Trophoblast cell (in vitro differentiated cells and primary cell): ENCODE results near the gene RTP4.
"Not testable (repeated sequence)": the region's sequence is repeated elsewhere in the genome, so short reads cannot be mapped to it uniquely, and the experiment has no call there.

Source experiments
- DNase-seq, 2 donors: peaks; one replicate each; pipeline ENCODE4 v3.0.0-alpha.2; 2016
- H2AFZ ChIP-seq: 2 replicates; pipeline ENCODE4 v1.6.1; 2013; ENCODE audit warnings: low read length, moderate library complexity, mild to moderate bottlenecking; ENCODE audit not compliant: insufficient read depth, poor library complexity
- H2AK5ac ChIP-seq: 2 replicates; pipeline ENCODE4 v1.6.1; 2013; ENCODE audit warnings: mild to moderate bottlenecking, low read length
- H2BK120ac ChIP-seq: 2 replicates; pipeline ENCODE4 v1.6.1; 2013; ENCODE audit warnings: low read length, mild to moderate bottlenecking, moderate library complexity; ENCODE audit not compliant: insufficient read depth, poor library complexity
- H2BK12ac ChIP-seq: 2 replicates; pipeline ENCODE4 v1.6.1; 2013; ENCODE audit warnings: mild to moderate bottlenecking, low read length, moderate library complexity
- H2BK5ac ChIP-seq: 2 replicates; pipeline ENCODE4 v1.6.1; 2013; ENCODE audit warnings: low read length, low read depth, moderate library complexity, mild to moderate bottlenecking; ENCODE audit not compliant: poor library complexity
- H3K14ac ChIP-seq: 2 replicates; pipeline ENCODE4 v1.6.1; 2013; ENCODE audit warnings: mild to moderate bottlenecking, low read length
- H3K18ac ChIP-seq: 2 replicates; pipeline ENCODE4 v1.6.1; 2013; ENCODE audit warnings: mild to moderate bottlenecking, low read length
- H3K23ac ChIP-seq: 2 replicates; pipeline ENCODE4 v1.6.1; 2013; ENCODE audit warnings: low read length
- H3K27ac ChIP-seq: 2 replicates; pipeline ENCODE4 v1.5.1; 2013; ENCODE audit warnings: low read depth, mild to moderate bottlenecking, inconsistent platforms, low read length, moderate library complexity
- H3K27me3 ChIP-seq: 2 replicates; pipeline ENCODE4 v1.6.1; 2013; ENCODE audit warnings: inconsistent platforms, mild to moderate bottlenecking, low read length, moderate library complexity; ENCODE audit not compliant: insufficient read depth
- H3K36me3 ChIP-seq, 2 experiments: 1 replicate in 1 of 2; 2 replicates in 1 of 2; pipeline ENCODE4 v1.6.1; 2013; ENCODE audit warnings: low read length in 2 of 2, mild to moderate bottlenecking in 2 of 2, moderate library complexity in 1 of 2; ENCODE audit not compliant: insufficient read depth in 2 of 2, control insufficient read depth in 1 of 2
- H3K4ac ChIP-seq: 2 replicates; pipeline ENCODE4 v1.6.1; 2013; ENCODE audit warnings: low read depth, mild to moderate bottlenecking, low read length, moderate library complexity
- H3K4me1 ChIP-seq, 2 experiments: 1 replicate in 1 of 2; 2 replicates in 1 of 2; pipeline ENCODE4 v1.6.1; 2013; ENCODE audit warnings: low read length in 2 of 2, mild to moderate bottlenecking in 2 of 2, moderate library complexity in 1 of 2; ENCODE audit not compliant: insufficient read depth in 2 of 2, control insufficient read depth in 1 of 2
- H3K4me2 ChIP-seq: 2 replicates; pipeline ENCODE4 v1.6.1; 2013; ENCODE audit warnings: inconsistent platforms, mild to moderate bottlenecking, low read length, moderate library complexity
- H3K4me3 ChIP-seq: 2 replicates; pipeline ENCODE4 v1.5.1; 2013; ENCODE audit warnings: mild to moderate bottlenecking, low read depth, low read length, inconsistent platforms
- H3K79me1 ChIP-seq: one replicate; pipeline ENCODE4 v1.6.1; 2013; ENCODE audit warnings: low read length
- H3K79me2 ChIP-seq: 2 replicates; pipeline ENCODE4 v1.6.1; 2013; ENCODE audit warnings: low read length, mild to moderate bottlenecking; ENCODE audit not compliant: control insufficient read depth, insufficient read depth, poor library complexity
- H3K9ac ChIP-seq: 2 replicates; pipeline ENCODE4 v1.6.1; 2013; ENCODE audit warnings: mild to moderate bottlenecking, low read length
- H3K9me3 ChIP-seq: 2 replicates; pipeline ENCODE4 v1.6.1; 2013; ENCODE audit warnings: low read depth, mild to moderate bottlenecking, control low read depth, inconsistent platforms, low read length; ENCODE audit not compliant: insufficient read depth
- H4K12ac ChIP-seq: 2 replicates; pipeline ENCODE4 v1.6.1; 2013; ENCODE audit warnings: low read depth, mild to moderate bottlenecking, low read length, moderate library complexity
- H4K8ac ChIP-seq: 2 replicates; pipeline ENCODE4 v1.6.1; 2013; ENCODE audit warnings: low read depth, mild to moderate bottlenecking, low read length, moderate library complexity
- H4K91ac ChIP-seq: one replicate; pipeline ENCODE4 v1.6.1; 2013; ENCODE audit warnings: low read depth, mild to moderate bottlenecking, low read length, moderate library complexity
- WGBS: extraction: QIAGEN DNeasy Blood & Tissue Kit; methylation state at CpG from one replicate; pipeline ENCODE4 v1.1.7; 2013; ENCODE audit warnings: missing lambda C conversion rate; ENCODE audit not compliant: insufficient read length, insufficient coverage; ENCODE audit errors: extremely low coverage; 5-methylcytosine and 5-hydroxymethylcytosine counted together

The RTP4 gene

DNA sequence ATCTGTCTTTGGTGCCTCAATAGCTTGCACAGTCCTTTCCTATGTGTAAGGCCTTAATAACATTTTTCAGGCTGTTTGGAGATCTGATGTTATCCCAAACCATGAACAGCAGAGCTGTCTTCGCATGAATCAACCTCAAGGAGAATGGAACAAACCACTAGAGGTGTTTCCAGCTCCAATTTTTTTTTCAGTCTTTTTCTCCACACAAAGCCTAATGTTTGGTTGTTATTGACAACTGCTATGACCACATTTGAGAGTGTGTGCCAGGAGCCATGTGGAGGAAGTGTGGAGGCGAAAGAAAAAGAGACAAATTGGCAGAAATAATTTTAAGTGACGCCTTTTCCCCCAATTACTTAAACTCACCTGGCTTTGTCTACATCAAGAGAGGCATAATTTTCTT, 38.7 kb downstream of the RTP4 start:
- Histone ChIP-seq H3K36me3 (no peaks in the 10 kb centered on the region), H3K4ac (no peak overlapping the region), H3K9me3 (no peaks in the 10 kb centered on the region), H3K4me3 (no peak overlapping the region), H4K8ac (no peak overlapping the region), H3K9ac (no peak overlapping the region), H3K4me1 (no peaks in the 10 kb centered on the region), H3K79me1 (no peaks in the 10 kb centered on the region), H3K27me3 (no peaks in the 10 kb centered on the region), H3K18ac (no peak overlapping the region), H2BK120ac (no peak overlapping the region), H4K91ac (no peak overlapping the region), H2BK12ac (no peak overlapping the region), H2AK5ac (no peak overlapping the region), H3K27ac (no peak overlapping the region), H3K4me2 (no peak overlapping the region), H3K23ac (no peak overlapping the region), H2BK5ac (no peak overlapping the region), H2AFZ (no peak overlapping the region), H3K79me2 (no peaks in the 10 kb centered on the region), H4K12ac (no peak overlapping the region), H3K14ac (no peak overlapping the region)
- DNase-seq = no peak
- no CpG with 5 or more reads among the region's 3 CpGs for WGBS

DNA sequence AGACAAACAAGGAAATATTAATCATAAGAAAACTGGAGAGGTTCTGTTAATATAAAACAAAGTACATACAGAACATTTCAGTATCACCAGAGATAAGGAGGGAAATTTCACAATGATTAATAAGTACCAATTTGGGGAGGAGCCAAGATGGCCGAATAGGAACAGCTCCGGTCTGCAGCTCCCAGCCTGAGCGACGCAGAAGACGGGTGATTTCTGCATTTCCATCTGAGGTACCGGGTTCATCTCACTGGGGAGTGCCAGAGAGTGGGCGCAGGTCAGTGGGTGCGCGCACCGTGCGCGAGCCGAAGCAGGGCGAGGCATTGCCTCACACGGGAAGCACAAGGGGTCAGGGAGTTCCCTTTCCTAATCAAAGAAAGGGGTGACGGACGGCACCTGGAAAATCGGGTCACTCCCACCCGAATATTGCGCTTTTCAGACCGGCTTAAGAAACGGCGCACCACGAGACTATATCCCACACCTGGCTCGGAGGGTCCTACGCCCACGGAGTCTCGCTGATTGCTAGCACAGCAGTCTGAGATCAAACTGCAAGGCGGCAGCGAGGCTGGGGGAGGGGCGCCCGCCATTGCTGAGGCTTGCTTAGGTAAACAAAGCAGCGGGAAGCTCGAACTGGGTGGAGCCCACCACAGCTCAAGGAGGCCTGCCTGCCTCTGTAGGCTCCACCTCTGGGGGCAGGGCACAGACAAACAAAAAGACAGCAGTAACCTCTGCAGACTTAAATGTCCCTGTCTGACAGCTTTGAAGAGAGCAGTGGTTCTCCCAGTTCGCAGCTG, 44.0 kb downstream of the RTP4 start:
- not testable (repeated sequence) for H3K18ac ChIP-seq, H3K4me3 ChIP-seq, H4K91ac ChIP-seq, H3K4ac ChIP-seq, H2BK120ac ChIP-seq, H3K79me1 ChIP-seq, H3K9ac ChIP-seq, H3K36me3 ChIP-seq, H2BK12ac ChIP-seq, H2BK5ac ChIP-seq, H3K4me1 ChIP-seq, H3K4me2 ChIP-seq, H3K27ac ChIP-seq, H3K27me3 ChIP-seq, H3K9me3 ChIP-seq, H3K23ac ChIP-seq, H3K79me2 ChIP-seq, H4K8ac ChIP-seq, H4K12ac ChIP-seq, H2AK5ac ChIP-seq, H2AFZ ChIP-seq, H3K14ac ChIP-seq
- no CpG with 5 or more reads among the region's 35 CpGs for WGBS
- DNase-seq = peak in 1 of 2 donors; percentile 26
